Lower lobe of right lung (tissue), 2 donors: Measurements from ENCODE around the gene ZNF521. TPM values are rescaled to one million over a fixed set of nuclear protein-coding genes. Genes with fewer than 3 reads are reported as not detected.

Experiments used
- ATAC-seq, 2 donors: fragments of 200-7000 bp; cut with Tn5 transposase; one replicate each; pipeline ENCODE4 v1.9.1; 2020 to 2022; ENCODE audit warnings: mild to moderate bottlenecking in 2 of 2, moderate library complexity in 2 of 2
- DNase-seq: peaks from one replicate; pipeline ENCODE4 v3.0.0-alpha.2; 2020
- H3K27ac ChIP-seq: fragments of 200-600 bp; one replicate; pipeline ENCODE4 v1.8.0; 2022
- H3K27me3 ChIP-seq: fragments of 200-600 bp; one replicate; pipeline ENCODE4 v1.8.0; 2022; ENCODE audit warnings: low read depth
- H3K36me3 ChIP-seq: fragments of 200-600 bp; one replicate; pipeline ENCODE4 v1.8.0; 2022; ENCODE audit warnings: mild to moderate bottlenecking
- H3K4me1 ChIP-seq: fragments of 200-600 bp; one replicate; pipeline ENCODE4 v1.8.0; 2022
- H3K4me3 ChIP-seq: fragments of 200-600 bp; one replicate; pipeline ENCODE4 v1.8.0; 2022; ENCODE audit warnings: mild to moderate bottlenecking
- H3K9me3 ChIP-seq: fragments of 200-600 bp; one replicate; pipeline ENCODE4 v1.8.0; 2022
- intact Hi-C: fragments of 100-400 bp; cut with DNase I; formaldehyde crosslinking; loops from one replicate; pipeline ENCODE4 v1.11.0; 2022
- total RNA-seq: library from RNA; stranded (reverse); fragmentation: NEBNext Ultra II Directional; extraction: Animal tissue kit (Norgen Biotek cat#: 25700); gene quantifications from one replicate; pipeline ENCODE4 v1.2.1, GENCODE V29; 2021
- TF ChIP-seq, protein P1 (sequence below): fragments of 200-600 bp; IDR thresholded peaks from one replicate; pipeline ENCODE4 v1.8.0; 2022; ENCODE audit warnings: antibody characterized with exemption, mild to moderate bottlenecking
- donor health status: DM: no; HTN: yes; CAD: no; lungs with severe emphysema.

Gene ZNF521
- total RNA-seq, 1 donor from 2014 or later: 12.7 TPM

DNA sequence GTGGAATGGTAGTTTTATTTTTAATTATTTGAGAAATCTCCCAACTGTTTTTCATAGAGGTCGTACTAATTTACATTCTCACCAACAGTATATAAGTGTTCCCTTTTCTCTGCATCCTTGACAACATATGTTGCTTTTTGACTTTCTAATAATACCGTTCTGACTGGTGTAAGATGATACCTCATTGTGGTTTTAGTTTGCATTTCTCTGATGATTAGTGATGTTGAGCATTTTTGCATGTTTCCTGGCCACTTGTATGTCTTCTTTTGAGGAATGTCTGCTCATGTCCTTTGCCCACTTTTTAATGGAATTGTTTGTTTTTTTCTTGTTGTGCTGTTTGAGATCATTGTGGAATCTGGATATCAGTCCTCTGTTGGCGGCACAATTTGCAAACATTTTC lies 242.5 kb downstream of the ZNF521 start:
- Histone ChIP-seq H3K36me3 (no peaks in the 10 kb centered on the region), H3K27ac (no peak overlapping the region), H3K4me1 (no peaks in the 10 kb centered on the region), H3K27me3 (no peaks in the 10 kb centered on the region), H3K9me3 (no peaks in the 10 kb centered on the region), H3K4me3 (no peak overlapping the region)
- no peak for ATAC-seq
- no peak for DNase-seq
- TF ChIP-seq, protein P1, sequence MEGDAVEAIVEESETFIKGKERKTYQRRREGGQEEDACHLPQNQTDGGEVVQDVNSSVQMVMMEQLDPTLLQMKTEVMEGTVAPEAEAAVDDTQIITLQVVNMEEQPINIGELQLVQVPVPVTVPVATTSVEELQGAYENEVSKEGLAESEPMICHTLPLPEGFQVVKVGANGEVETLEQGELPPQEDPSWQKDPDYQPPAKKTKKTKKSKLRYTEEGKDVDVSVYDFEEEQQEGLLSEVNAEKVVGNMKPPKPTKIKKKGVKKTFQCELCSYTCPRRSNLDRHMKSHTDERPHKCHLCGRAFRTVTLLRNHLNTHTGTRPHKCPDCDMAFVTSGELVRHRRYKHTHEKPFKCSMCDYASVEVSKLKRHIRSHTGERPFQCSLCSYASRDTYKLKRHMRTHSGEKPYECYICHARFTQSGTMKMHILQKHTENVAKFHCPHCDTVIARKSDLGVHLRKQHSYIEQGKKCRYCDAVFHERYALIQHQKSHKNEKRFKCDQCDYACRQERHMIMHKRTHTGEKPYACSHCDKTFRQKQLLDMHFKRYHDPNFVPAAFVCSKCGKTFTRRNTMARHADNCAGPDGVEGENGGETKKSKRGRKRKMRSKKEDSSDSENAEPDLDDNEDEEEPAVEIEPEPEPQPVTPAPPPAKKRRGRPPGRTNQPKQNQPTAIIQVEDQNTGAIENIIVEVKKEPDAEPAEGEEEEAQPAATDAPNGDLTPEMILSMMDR: no peak
- intact Hi-C loops: no loop called here

DNA sequence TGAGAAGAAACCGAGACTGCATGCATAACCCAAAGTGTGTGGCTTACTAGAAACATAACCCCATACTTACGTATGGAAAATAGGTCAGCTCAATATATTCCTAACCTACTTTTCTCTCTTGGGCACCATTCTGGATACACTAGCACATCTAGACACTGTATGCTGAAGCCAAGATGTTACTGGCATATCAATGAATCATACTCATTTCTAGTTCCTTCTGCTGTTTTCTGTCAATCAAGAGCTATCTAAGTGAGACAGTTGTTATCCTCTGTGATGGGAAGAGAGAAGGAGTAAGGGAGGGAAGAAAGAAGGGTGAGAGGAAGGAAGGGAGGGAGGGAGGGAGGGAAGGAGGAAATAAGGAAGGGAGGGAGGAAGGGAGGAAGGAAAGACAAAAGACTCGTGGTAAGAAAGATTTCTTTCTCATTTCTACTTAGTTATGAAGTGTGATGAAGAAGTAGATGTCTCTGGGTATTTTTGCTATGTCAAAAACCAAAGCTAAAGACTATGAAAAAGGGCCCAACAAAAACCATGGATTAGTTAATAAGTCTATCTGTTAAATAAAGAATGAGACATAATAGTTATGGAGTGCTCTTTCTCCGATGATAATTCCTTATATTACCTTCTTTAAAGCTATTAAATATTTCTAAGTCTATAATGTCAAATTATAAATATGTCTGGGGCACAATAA lies 248.4 kb downstream of the ZNF521 start:
- Histone ChIP-seq H3K4me3 (no peak overlapping the region), H3K27me3 (no peaks in the 10 kb centered on the region), H3K4me1 (peaks cover 6% of the 10 kb centered on the region), H3K36me3 (no peaks in the 10 kb centered on the region), H3K9me3 (no peaks in the 10 kb centered on the region), H3K27ac (no peak overlapping the region)
- ATAC-seq (no peak), DNase-seq (no peak)
- intact Hi-C loops: no loop called here
- TF ChIP-seq, protein P1: no peak

DNA sequence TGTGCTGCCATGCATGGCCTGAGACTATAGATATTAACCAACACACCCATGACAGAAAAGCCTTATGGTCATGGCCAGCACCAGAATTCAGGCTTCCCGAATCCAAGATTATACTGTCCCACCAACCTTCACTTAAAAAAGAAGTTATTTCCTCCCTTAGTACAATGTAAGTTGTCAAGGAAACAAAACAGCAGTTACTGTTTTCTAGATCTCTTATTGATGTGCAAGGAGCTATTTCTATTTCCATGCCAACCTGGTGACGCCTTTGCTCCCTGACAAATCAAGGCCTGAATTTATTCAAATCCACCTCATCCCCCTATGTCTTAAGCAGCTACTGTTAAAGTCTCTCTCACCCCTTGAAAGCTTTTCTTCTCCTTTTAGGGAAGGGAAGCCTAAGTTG lies 249.3 kb downstream of the ZNF521 start:
- intact Hi-C loops: no loop called here
- Histone ChIP-seq H3K9me3 (no peaks in the 10 kb centered on the region), H3K4me3 (no peak overlapping the region), H3K27ac (no peak overlapping the region), H3K27me3 (no peaks in the 10 kb centered on the region), H3K36me3 (no peaks in the 10 kb centered on the region), H3K4me1 (peaks cover 13% of the 10 kb centered on the region)
- TF ChIP-seq, protein P1: no peak
- ATAC-seq (no peak), DNase-seq (no peak)

DNA sequence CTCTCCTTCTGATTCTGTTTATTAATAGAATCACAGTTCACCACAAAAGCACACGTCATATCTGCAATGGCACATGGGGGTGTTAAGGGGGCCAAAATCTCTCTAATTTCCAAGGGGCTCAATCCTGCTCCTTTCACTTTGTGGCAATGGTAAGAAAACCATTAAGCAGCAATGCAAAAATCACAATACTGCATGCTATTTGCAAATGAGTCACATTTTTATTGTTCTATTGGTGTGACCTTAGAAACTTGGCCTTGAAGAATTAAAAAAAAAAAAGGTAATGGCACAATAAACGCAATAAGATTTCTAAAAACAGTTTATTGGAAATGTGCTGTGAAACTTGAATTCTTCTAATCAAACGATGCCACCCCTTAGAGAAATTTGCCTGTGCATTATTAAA lies 251.5 kb downstream of the ZNF521 start:
- ATAC-seq (no peak), DNase-seq (no peak)
- no peak overlapping the region for H3K27ac ChIP-seq
- TF ChIP-seq, protein P1: no peak
- no peak overlapping the region for H3K4me3 ChIP-seq
- no peaks in the 10 kb centered on the region for H3K9me3 ChIP-seq
- H3K4me1 ChIP-seq: peaks cover 22% of the 10 kb centered on the region
- H3K36me3 ChIP-seq: no peaks in the 10 kb centered on the region
- intact Hi-C loops: no loop called here
- no peaks in the 10 kb centered on the region for H3K27me3 ChIP-seq

DNA sequence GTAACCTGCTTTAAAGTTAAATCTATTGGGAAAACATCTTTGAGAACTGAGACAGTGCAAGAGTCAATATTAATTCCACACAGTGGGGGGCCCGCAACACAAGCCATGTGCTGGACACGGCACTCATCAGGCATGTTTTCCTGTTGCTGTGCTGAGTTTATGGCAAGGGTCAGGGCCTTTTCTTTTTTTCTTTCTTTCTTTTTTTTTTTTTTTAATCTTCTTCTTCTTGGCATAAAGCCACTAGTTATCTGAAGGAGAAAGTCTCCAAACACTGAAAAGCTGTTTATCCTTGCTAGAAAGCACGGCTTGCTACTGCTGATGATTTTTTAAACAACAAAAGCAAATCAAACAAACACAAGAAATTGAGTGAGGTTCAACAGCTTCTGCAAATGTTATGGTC lies 252.1 kb downstream of the ZNF521 start:
- Histone ChIP-seq H3K4me1 (peaks cover 22% of the 10 kb centered on the region), H3K27ac (no peak overlapping the region), H3K9me3 (no peaks in the 10 kb centered on the region), H3K27me3 (no peaks in the 10 kb centered on the region), H3K36me3 (no peaks in the 10 kb centered on the region), H3K4me3 (no peak overlapping the region)
- TF ChIP-seq, protein P1: no peak
- intact Hi-C loops: no loop called here
- ATAC-seq (no peak), DNase-seq (no peak)
